Esophagus muscularis mucosa (tissue), 4 donors: Measurements from ENCODE around the gene HAPSTR1. TPM values are rescaled to one million over a fixed set of nuclear protein-coding genes. Genes with fewer than 3 reads are reported as not detected.

Experiments
- DNase-seq: peaks from one replicate; pipeline ENCODE4 v3.0.0-alpha.2; 2017; ENCODE audit errors: extremely low spot score
- H3K27ac ChIP-seq, 4 donors: fragments of 200-600 bp; sonication (generic); replicated peaks in 1 of 4; 1 replicate in 3 of 4; 2 replicates in 1 of 4; pipeline ENCODE4 v1.5.1; 2016 to 2019; ENCODE audit warnings: mild to moderate bottlenecking in 1 of 4
- H3K27me3 ChIP-seq, 4 donors: fragments of 200-600 bp; sonication (generic); one replicate each; pipeline versions ENCODE4 v1.5.1 to v1.6.0; 2016 to 2019
- H3K36me3 ChIP-seq, 4 donors: fragments of 200-600 bp; sonication (generic); one replicate each; pipeline ENCODE4 v1.5.1; 2016 to 2019
- H3K4me1 ChIP-seq, 4 donors: fragments of 200-600 bp; sonication (generic); one replicate each; pipeline ENCODE4 v1.5.1; 2016 to 2019
- H3K4me3 ChIP-seq, 4 donors: fragments of 200-600 bp; sonication (generic); 1 replicate in 2 of 4; 2 replicates in 2 of 4; pipeline ENCODE4 v1.5.1; 2016 to 2019; ENCODE audit warnings: mild to moderate bottlenecking in 4 of 4, moderate library complexity in 1 of 4
- H3K9me3 ChIP-seq, 4 donors: fragments of 200-600 bp; sonication (generic); 1 replicate in 3 of 4; 2 replicates in 1 of 4; pipeline ENCODE4 v1.5.1; 2016 to 2019
- EP300 ChIP-seq: sonication (generic); formaldehyde crosslinking; IDR thresholded peaks from one replicate; pipeline ENCODE4 v1.6.1; 2017; ENCODE audit warnings: antibody characterized with exemption
- POLR2A ChIP-seq: fragments of 450-650 bp; IDR thresholded peaks from one replicate; pipeline ENCODE4 v1.6.1; 2017; ENCODE audit warnings: antibody characterized with exemption, moderate library complexity, mild to moderate bottlenecking, low read depth
- POLR2AphosphoS5 ChIP-seq, 2 donors: sonication (generic); formaldehyde crosslinking; IDR thresholded peaks; one replicate each; pipeline ENCODE4 v1.6.1; 2017; ENCODE audit warnings: antibody characterized with exemption in 2 of 2
- WGBS: methylation state at CpG from one replicate; pipeline ENCODE4 v1.1.5; 2018; 5-methylcytosine and 5-hydroxymethylcytosine counted together
- intact Hi-C: fragments of 100-400 bp; cut with DNase I; formaldehyde crosslinking; loops from one replicate; pipeline ENCODE4 v1.15.1; 2023
- total RNA-seq, 4 donors: library from RNA; depleted of rRNA; stranded (reverse); fragments of >200 nt; gene quantifications; one replicate each; pipeline versions ENCODE4 v1.1.0 to v1.2.1, GENCODE V29; 2016
- TF ChIP-seq, protein P1 (sequence below), 3 experiments: fragments of 200-600 bp in 2 of 3; fragments of 450-650 bp in 1 of 3; sonication (generic) in 2 of 3; IDR thresholded peaks; one replicate each; pipeline ENCODE4 v1.5.1; 2017 to 2019; ENCODE audit warnings: antibody characterized with exemption in 3 of 3, mild to moderate bottlenecking in 2 of 3, moderate library complexity in 1 of 3

Gene HAPSTR1
- total RNA-seq, 4 donors from 2014 or later, result 51.7 to 65.2 (median 57.1) TPM

GRCh38 chr16:9136596-9136995 lies 45.2 kb downstream of the HAPSTR1 start:
- WGBS, result 88% methylated on average over 13 of the region's 13 CpGs
- TF ChIP-seq POLR2A, result no peak
- no peak for TF ChIP-seq EP300
- TF ChIP-seq POLR2AphosphoS5 (IDR thresholded peaks at IDR 0.05), result no peak
- TF ChIP-seq, protein P1, sequence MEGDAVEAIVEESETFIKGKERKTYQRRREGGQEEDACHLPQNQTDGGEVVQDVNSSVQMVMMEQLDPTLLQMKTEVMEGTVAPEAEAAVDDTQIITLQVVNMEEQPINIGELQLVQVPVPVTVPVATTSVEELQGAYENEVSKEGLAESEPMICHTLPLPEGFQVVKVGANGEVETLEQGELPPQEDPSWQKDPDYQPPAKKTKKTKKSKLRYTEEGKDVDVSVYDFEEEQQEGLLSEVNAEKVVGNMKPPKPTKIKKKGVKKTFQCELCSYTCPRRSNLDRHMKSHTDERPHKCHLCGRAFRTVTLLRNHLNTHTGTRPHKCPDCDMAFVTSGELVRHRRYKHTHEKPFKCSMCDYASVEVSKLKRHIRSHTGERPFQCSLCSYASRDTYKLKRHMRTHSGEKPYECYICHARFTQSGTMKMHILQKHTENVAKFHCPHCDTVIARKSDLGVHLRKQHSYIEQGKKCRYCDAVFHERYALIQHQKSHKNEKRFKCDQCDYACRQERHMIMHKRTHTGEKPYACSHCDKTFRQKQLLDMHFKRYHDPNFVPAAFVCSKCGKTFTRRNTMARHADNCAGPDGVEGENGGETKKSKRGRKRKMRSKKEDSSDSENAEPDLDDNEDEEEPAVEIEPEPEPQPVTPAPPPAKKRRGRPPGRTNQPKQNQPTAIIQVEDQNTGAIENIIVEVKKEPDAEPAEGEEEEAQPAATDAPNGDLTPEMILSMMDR (IDR thresholded peaks at IDR 0.05), result no peak
- intact Hi-C loops, result no loop called here
- no peak overlapping the region for H3K4me3 ChIP-seq
- no peak for DNase-seq
- H3K9me3 ChIP-seq, result no peaks in the 10 kb centered on the region
- H3K36me3 ChIP-seq, result no peaks in the 10 kb centered on the region
- H3K27ac ChIP-seq, result no peak overlapping the region
- no peaks in the 10 kb centered on the region for H3K27me3 ChIP-seq
- H3K4me1 ChIP-seq, result peaks cover 6 to 14% (median 10%) of the 10 kb centered on the region in 4 donors

DNA sequence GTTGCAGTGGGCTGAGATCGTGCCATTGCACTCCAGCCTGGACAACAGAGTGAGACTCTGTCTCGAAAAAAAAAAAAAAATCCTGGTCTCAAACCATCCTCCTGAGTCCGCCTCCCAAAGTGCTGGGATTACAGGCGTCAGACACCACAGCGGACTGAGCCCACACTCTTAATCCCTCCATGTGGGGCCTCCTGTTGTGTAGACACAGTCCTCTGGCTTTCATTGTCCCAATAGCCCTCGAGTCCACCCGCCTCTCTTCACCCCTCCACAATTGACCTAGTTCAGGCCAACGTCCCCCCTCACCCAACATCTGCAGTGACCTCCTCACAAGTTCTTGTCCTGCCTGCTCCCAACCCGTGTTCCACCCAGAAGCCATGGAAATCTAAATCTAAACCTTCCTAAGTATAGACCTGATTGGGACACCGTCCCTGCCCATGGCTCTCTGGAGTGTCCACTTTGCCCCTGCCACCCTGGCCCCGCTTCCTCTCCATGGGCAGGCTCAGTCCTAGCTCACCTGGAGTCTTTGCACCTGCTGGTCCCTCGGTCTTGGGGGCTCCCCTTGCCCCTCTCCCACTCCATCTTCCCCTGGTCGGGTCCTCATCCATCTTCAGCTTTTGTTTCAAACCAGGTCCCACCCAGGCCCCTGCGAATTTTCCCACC lies 46.7 kb downstream of the HAPSTR1 start:
- Histone ChIP-seq H3K9me3 (no peaks in the 10 kb centered on the region), H3K4me1 (peaks cover 6 to 14% (median 10%) of the 10 kb centered on the region in 4 donors), H3K4me3 (no peak overlapping the region), H3K27ac (no peak overlapping the region), H3K36me3 (no peaks in the 10 kb centered on the region), H3K27me3 (no peaks in the 10 kb centered on the region)
- TF ChIP-seq EP300 (no peak), POLR2AphosphoS5 (IDR thresholded peaks at IDR 0.05) (no peak), POLR2A (no peak)
- TF ChIP-seq, protein P1 (IDR thresholded peaks at IDR 0.05), result no peak
- WGBS, result 85% methylated on average over 14 of the region's 14 CpGs
- no peak for DNase-seq
- intact Hi-C loops, result no loop called here

- Histone ChIP-seq H3K4me3 (peak overlapping the region in 2 of 4 donors; percentile 25), H3K9me3 (no peaks in the 10 kb centered on the region), H3K27ac (no peak overlapping the region), H3K4me1 (peaks cover 6 to 14% (median 10%) of the 10 kb centered on the region in 4 donors), H3K27me3 (no peaks in the 10 kb centered on the region), H3K36me3 (no peaks in the 10 kb centered on the region)
- WGBS, result 16% methylated on average over 21 of the region's 21 CpGs
- no peak for TF ChIP-seq POLR2A
- TF ChIP-seq, protein P1 (IDR thresholded peaks at IDR 0.05), result peak; percentile 64 to 93 (median 73)
- intact Hi-C loops, result no loop called here
- DNase-seq, result no peak
Measured at GRCh38 chr16:9138731-9139501, 47.5 kb downstream of the HAPSTR1 start.

DNA sequence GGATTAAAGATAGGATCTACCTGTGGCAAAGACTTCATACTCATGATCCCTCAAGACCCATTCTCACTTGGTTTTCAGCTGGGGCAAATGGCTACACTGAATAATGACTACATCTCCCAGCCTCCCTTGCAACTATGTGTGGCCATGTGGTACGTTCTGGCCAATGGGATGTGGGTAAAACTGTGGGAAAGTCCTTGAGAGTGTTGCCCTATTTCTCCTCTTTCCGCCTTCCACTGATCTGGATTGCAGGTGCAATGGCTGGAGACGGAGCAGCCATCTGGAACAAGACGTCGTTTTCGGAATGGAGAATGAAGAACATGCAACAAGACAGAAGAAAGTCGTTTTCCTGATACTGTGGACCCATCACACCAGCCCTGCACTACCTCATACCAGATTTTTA lies 48.5 kb downstream of the HAPSTR1 start:
- no peaks in the 10 kb centered on the region for H3K36me3 ChIP-seq
- no peak overlapping the region for H3K27ac ChIP-seq
- TF ChIP-seq EP300 (no peak), POLR2A (no peak), POLR2AphosphoS5 (IDR thresholded peaks at IDR 0.05) (no peak)
- TF ChIP-seq, protein P1 (IDR thresholded peaks at IDR 0.05), result no peak
- intact Hi-C loops, result no loop called here
- no peaks in the 10 kb centered on the region for H3K9me3 ChIP-seq
- no peaks in the 10 kb centered on the region for H3K27me3 ChIP-seq
- peaks cover 6 to 12% (median 10%) of the 10 kb centered on the region in 4 donors for H3K4me1 ChIP-seq
- no peak overlapping the region for H3K4me3 ChIP-seq
- DNase-seq, result no peak
- WGBS, result 94% methylated on average over 7 of the region's 7 CpGs

Other genes with a start within 250 kb of the HAPSTR1 start
- gene CARHSP1, start 222.6 kb upstream of the HAPSTR1 start, total RNA-seq, result 10 to 100 TPM; 33.2 to 95.8 (median 73.9) TPM
- not detected for gene LITAFD, start 209.3 kb upstream of the HAPSTR1 start, total RNA-seq
- gene USP7, start 127.7 kb upstream of the HAPSTR1 start, total RNA-seq, result 10 to 100 TPM; 67.9 to 84.7 (median 73.3) TPM